GM18517 (cell line): ENCODE measurements around the gene UMAD1.

ENCODE experiments used
- ATAC-seq: cut with Tn5 transposase; IDR thresholded peaks from one replicate; pipeline ENCODE4 v1.9.1; 2021; ENCODE audit warnings: mild to moderate bottlenecking, moderate library complexity; ENCODE audit not compliant: unreplicated experiment

UMAD1 gene

DNA sequence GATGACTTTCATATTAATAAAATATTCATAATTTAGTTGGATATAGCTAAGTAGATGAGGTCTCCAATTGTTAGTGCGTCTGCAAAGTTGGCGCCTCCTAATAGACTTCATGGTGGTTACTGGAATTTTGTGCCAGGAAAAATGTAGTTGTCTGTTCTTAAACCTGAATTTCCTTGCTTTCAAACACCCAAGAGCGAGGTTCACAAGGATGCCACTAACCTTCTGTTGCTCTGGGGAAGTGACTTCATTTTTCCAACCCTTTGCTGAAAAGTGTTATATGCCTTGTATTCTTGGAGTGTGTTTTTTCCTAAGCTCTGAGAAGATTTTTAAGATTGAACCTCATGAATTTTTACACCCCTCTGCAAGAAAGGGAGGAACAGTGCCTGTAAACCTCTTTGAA lies 229.1 kb downstream of the UMAD1 start:
- no peak for ATAC-seq

DNA sequence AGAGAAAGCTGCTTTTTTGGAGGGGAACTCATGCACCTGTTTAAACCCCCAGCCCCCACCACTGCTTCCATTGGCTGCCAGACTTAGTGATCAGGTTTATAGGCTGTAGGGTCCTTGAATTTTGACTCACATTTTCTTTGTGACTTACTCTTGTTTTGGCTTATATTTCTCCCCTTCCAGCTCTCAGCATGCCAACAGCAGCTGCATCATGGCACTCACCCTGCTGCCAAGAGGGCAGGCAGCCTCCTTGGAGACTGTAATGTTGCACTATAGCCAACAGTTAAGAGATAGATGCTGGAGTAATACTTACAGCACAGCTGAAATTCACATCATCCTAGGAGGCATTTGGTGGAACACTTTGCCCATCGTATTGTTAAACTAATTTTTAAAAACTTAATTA lies 230.0 kb downstream of the UMAD1 start:
- ATAC-seq: no peak

DNA sequence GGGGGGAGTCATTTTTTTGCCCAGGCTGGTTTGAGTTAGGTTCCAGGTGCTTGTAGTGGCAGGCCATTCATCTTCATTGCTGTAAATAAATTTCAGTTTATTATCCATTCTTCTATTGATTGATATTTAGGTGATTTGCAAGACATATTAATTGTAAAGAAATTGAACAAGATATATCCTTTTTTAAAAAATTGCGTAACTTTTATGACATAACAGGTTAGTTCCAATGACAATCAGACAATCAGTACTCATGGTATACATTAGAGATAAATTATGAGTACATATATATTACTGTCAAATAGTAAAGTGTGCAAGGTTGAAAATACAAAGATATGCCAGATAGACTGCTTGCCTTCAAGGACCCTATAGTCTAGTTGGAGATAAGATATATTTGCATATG lies 235.9 kb downstream of the UMAD1 start:
- no peak for ATAC-seq

DNA sequence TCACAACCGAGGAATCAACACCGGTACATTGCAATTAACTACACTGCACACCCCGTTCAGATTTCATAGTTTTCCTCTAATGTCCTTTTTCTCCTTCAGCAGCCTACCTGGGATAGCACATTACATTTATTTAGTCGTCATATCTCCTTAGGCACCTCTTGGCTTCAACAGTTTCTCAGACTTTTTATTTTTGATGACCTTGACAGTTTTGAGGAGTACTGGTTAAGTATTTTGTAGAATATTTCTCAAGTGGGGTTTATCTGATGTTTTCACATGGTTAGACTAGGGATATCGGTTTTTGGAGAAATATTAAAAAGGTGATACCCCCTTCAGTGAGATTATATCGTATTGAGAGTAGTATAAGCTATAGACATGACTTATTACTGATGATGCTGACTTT lies 241.0 kb downstream of the UMAD1 start:
- ATAC-seq: no peak

DNA sequence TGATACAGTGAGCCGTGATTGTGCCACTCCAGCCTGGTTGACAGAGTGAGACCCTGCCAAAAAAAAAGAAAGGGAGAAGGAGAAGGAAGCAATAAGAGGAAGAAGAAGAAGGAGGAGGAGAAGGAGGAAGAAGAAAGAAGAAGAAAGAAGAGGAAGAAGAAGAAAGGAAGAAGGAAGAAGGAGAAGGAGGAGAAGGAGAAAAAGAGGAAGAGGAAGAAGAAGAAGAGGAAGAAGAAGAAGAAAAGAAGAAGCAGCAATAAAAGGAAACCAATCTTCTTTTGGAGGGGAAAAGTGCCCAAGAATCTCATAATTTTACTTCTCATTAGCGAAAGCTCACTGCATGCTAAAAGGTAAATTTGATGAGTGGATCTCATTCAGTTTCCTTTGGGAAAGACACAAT lies 242.3 kb downstream of the UMAD1 start:
- no peak for ATAC-seq

DNA sequence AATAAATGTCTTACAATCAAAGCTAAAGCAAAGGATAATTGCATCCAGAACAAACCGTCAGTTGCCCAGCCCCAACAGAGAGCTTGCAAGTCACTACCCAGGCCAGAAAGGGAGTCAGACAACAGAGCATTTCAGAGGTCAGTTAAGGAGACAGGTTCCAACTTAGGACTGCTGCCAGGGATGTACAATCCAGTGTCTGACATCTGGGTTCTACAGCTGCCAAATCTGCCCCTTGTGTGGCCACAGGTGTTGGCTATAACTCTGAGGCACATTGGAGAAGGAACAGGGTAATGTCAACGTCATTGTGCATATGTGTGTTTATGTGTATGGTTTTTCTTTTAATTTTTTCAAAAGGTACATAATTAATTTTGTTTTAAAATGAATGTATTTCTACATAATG lies 242.8 kb downstream of the UMAD1 start:
- ATAC-seq: no peak

DNA sequence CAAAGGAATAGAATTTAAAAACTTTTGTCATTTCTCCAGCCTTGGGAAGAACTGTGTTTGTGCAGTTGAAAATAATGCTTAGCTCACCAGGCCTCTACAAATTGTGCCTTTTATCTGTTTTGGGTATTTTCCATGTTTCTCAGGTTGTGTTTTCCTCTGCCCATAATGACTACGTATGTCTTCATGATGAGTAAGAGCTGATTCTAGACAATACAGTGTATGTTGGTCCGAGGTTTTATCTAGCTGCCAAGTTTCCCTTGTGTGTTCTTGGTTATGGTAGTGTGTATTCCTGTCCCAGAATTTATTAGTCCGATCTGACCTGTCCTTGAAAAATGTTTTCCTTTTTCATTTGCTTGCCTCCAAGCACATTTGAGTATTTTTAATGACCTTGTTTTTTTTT lies 244.3 kb downstream of the UMAD1 start:
- ATAC-seq: no peak

DNA sequence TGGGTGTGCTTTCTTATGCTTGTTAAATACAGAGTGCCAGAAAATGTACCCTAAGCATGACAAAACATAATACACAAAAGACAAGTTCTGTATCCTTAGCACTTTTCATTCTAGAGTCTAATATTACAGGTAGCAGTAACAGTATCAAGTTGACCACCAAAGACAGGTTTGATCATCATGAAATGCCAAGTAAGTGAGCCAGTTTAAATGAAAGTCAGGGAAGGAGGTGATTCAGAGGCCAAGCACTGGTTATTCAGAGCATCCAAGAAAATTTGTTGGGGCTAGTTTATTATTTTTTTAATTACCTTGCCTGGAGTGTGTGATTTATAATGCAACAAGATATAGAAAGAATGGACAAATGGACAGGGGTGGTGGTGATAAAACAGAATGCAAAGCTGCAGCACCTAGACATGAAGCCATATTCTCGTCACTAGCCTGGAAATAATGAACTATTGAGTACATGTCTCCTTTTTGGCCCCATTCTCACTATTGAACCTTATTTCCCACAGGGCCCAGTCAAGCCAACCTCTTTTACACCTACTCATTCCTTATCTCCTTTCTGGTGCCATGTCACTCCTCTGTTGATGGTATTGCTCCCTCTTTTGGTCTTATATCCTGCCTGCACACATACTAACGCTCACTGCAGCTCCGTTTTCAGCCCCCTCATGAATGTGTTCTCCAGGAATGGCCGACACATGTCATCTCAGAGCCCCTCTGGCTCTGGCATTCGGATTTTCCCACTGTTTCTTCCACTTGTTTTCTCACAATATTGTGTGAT lies 249.4 kb downstream of the UMAD1 start:
- no peak for ATAC-seq

DNA sequence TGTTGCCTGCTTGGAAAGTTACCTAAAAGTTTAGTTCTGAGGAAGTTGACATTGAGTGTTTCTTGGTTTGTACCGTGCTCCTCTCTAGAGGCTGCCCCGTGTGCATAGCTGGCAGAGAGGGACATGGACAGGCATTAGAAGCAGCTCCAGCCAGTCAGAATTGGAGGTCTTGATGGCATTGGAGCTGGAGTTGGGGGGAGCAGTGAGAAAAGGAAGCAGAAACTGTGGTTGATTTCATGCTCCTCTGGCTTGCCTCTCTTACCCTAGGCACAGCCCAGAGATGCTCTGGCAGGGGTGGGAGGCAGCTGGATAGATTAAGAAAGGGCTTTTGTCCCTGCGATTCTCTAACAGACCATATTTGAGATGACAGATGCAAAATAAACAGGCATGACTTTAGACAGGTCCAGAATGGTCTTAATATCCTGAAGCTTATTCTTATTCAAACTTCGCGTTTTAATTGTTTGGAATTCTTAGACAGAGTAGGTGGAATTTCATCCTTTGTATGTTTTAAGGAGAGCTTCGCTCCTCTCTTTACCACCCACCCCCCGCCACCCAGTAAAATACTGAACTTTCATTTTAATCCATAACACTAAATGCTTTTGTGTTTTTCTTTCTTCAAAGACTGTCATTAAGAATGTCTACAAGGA lies 254.6 kb downstream of the UMAD1 start:
- ATAC-seq: no peak

DNA sequence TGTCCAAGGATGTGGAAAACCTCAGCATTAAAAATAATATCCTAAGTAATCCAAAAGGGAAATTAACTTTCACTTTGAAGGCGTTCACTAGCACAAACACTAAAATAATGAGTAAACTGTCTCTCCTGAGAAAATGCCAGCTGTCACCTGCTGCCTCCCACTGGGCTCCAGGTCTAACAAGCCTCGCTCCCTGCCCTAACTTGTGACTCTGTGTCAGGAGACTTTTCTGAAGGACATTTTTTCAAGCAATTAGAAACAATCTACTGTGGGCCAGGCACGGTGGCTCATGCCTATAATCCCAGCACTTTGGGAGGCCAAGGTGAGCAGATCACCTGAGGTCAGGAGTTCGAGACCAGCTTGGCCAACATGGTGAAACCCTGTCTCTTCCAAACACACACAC lies 255.2 kb downstream of the UMAD1 start:
- ATAC-seq: no peak

DNA sequence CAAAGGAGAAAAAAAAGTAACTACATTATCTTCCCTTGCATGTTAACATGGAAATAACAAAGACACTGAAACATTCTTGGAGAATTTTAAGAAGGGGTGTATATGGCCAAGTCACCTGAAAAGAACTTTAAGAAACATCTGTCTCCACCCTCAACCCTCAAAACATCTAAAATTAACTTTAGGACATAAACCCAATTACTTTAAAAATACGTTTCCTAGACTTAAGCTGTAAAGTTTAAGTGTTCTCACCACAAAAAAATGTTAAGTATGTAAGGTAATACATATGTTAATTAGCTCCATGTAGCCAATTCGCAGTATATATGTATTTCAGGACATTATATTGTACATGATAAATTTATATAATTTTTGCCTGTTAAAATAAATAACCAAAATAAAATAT lies 257.0 kb downstream of the UMAD1 start:
- no peak for ATAC-seq

DNA sequence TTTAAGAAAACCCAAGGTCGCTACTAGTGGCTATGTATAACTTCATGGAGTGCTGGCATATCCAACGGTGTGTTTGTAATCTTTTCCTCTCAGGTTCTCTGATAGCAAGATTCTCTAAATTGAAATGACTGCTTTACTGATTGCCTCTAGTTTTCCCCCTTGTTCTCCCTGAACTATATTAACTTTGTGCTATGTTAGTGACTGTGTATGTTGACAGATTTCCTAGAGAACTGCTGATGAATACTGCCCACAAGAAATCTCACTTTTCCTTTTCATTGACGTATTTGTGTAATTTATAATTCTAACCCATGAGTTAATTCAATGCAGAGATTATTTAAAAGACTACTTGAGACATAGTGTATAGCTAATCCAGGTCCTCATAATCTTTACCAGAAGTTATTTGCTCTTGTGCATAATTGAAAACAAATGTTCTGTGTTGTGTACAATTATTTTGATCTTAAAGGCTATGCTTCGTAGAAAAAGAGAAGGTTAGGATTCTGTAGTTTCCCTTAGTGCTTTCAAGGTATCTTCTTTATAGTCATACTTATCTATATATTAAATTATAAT lies 257.5 kb downstream of the UMAD1 start:
- no peak for ATAC-seq

DNA sequence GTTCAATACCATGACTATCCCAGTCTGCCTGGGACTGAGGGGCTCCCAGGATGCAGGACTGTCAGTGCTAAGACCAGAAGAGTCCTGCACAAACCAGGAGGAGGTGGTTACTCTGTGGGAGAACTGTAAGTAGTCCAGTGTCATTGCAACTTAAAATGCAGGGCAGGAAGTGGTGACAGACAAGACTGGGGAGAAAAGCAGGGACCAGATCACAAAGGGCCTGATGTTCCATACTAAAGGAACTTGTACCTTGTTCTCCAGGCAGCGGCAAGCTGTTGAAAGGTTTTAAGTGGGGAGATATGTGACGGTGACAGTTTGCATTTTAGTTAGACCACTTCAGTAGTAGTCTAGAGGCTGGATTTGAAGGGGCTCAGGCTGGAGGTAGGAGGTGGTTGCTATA lies 262.3 kb downstream of the UMAD1 start:
- no peak for ATAC-seq

DNA sequence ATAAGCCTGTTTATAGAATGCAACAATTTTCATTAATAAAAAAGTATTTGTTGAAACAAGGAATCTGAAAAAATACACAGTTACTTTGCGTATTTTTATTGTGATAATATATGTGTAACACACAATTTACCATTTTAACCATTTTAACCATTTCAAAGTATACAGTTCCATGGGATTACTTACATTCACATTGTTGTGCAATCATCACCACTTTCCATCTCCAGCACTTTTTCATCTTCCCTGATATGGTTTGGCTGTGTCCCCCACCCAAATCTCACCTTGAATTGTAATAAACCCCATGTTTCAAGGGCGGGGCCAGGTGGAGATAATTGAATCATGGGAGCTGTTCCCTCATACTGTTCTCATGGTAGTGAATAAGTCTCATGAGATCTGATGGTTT lies 266.8 kb downstream of the UMAD1 start:
- ATAC-seq: no peak

DNA sequence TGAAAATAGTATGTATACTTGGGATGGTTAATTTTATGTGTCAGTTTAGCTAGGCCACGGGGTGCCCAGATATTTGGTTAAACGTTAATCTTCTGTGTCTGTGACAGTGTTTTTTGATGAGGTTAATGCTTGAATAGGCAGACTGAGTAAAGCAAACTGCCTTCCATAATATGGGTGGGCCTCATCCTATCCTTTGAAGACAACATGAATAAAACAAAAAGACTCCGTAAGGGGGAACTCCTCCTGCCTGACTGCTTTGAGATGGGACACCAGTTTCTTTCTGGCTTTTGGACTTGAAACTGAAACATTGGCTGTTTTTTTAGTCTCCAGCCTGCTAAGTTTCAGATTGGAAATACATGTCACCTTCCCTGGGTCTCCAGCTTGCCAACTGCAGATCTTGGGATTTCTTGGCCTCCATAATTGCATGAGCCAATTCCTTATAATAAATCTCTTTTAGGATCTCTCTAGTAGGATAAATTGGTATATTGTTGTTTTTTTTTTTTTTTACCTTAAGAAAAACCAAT lies 268.1 kb downstream of the UMAD1 start:
- ATAC-seq: no peak

DNA sequence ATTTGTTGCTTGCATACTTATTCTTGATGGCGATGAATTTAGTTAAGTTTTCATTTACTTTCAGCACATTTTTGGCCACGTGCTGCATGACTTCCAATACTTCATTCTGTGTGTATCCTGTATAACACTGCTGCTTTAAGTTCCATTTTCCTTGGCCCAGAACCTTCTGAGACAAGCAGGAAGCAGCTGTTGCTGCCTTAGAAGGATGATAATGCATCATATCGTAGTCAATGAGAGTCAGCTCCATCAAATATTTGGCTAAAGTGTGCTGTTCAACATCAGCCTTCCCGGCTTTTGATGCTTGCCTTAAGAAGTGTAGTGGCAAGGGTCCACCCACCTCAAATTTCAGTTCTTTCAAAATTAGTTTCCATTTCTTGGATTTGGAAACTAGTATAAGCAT lies 268.8 kb downstream of the UMAD1 start:
- ATAC-seq: no peak

DNA sequence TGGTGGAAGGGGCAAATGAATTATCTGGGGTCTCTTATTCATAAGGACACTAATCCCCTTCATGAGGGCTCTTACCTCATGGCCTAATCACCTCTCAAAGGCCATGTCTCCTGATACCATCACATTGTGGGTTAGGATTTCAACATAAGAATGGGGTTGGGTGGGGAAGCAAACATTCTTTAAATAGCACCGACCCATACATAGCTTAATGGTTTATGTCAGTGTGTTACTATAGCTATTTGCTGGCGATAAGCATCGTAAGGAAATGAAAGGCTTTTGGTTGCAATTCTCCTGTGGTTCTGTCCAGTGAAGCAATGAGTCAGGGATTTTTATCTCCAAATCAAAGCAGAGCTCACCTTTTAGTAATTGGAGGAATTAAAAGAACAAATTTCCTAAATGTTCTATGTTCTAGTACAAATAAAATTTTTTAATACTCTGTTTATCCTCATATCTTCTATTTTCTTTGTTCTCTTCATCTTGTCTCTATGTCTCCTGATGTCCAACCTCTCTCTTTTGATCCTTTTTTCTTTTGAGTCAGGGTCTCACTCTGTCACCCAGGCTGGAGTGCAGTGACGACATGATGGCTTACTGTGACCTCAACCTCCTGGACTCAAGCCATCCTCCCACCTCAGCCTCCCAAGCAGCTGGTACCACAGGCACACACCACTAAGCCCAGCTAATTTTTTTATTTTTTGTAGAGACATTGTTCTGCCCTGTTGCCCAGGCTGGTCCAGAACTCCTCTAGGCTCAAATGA lies 271.0 kb downstream of the UMAD1 start:
- ATAC-seq: no peak

DNA sequence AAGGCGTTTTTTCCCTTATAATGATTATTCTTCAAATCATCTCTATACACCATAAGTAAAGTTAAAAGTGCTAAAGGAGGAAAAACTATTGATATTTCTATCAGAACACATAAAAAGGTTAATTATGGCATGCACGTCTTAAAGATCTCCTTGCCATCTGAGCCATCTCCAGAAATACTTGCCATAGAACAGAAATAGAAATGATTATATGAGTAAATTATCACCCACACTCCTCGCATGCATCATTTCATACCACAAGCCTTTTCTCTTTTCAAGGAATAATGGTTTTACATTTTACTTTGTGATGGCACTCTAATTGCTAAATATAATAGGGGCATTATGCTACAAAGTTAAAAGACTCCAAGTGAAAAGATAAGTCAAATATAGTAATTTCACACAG lies 272.4 kb downstream of the UMAD1 start:
- no peak for ATAC-seq

DNA sequence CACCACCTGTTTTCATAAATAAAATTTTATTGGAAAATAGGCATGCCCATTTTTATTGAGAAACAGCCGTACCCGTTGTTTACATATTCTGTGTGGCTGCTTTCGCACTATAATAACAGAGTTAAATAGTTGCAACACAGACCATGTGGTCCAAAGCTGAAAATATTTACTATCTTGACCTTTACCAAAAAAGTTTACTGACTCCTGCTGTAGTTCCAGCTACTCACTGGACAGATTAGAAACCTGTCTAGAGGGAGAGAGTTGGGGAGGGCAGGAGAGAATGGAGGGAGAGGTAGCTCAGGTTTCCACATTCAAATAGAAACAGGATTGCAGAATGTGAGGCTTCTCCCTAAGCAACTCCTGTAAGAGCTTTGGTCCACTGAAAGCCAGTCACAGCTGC lies 273.0 kb downstream of the UMAD1 start:
- ATAC-seq: no peak

DNA sequence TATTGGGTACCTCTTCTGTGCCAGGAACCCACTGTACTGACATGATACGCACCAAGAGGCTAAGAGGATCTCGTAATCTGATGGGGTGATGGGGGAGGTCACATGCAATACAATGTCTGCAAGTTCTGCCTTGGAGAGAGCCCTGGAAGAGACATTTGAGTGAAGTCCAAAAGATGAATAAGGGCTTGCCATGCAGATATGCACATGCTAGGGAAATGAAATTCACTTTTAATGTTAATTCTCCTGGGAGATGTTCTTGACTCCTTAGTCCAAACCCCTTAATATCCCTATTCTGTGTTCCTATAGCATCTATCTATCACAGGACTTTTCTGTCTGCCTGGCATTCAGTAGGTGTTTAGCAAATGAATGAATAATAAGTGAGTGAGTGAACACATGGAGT lies 274.0 kb downstream of the UMAD1 start:
- no peak for ATAC-seq

DNA sequence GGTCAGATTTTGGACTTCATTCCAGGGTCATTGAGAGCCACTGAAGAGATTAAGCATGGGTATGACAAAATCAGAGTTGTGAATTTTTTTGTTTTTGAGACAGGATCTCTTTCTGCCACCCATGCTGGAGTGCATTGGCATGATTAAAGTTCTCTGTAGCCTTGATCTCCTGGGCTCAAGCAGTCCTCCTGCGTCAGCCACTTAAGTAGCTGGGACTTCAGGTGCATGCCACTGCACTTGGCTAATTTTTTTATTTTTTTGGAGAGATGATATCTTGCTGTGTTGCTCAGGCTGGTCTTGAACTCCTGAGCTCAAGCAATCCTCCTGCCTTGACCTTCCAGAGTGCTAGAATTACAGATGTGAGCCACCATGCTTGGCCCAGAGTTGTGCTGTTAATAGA lies 275.5 kb downstream of the UMAD1 start:
- ATAC-seq: no peak

DNA sequence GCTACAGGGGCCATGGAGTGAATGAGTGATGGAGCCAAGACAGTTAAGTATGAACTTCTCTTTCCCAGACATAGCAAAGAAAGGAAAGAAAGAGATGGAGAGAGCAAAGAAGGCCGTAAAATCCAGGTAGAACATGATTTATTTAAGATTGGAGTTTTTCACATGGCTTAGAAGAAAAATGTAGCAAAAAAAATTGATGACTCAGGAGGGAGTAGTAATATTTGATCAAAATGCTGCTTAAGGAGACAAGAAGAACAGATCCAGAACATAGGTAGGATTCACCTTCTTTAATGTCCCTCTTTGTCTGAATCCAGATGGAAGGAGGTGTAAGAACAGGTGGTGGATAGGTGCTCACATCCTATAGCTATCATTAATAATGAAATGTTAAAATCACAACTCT lies 277.0 kb downstream of the UMAD1 start:
- no peak for ATAC-seq
